Measurements from ENCODE around the gene PXDC1. TPM values are rescaled to one million over a fixed set of nuclear protein-coding genes. Genes with fewer than 3 reads are reported as not detected.

PXDC1 gene
- total and polyA plus RNA-seq, 2 experiments from 2014 or later = 1.2 to 1.8 TPM

- TF ChIP-seq ZNF462 (CRISPR knock-in tag; IDR thresholded peaks at IDR 0.05) (no peak), NANOG (IDR thresholded peaks at IDR 0.05; ENCODE audit: borderline replicate concordance) (no peak)
Measured at GRCh38 chr6:3744901-3745470, 6.5 kb downstream of the PXDC1 start (continued).

DNA sequence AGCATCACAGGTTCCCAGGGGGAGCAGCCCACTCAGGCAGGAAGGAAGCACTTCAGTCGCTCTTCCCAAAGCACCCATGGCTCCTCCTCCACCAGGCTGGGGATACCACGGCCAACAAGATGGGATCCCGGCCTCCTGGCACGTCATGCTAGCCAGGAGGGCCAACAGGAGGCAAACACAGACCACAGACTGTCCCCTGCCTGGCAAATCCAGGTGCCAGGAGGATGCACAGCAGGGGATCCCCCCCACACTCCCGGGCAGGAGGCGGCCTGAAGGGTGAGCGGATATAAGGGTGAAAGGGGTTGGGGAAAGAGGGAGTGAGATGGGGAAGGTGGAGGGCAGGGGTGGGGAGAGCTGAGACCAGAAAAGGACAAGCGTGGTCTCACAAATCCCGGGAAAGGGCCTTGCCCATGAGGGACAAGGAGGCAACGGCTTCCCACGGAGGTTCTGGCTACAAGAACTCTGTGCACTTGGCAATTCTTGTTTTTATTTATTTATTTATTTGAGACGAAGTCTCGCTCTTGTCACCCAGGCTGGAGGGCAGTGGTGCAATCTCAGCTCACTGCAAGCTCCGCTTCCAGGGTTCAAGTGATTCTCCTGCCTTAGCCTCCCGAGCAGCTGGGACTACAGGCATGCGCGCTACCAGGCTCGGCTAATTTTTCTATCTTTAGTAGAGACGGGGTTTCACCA, 7.2 kb downstream of the PXDC1 start:
- Mint-ChIP-seq H3K4me1 (peaks cover 41% of the 10 kb centered on the region), H3K27me3 (ENCODE audit: insufficient read depth, low read depth, poor library complexity) (peaks cover 26% of the 10 kb centered on the region), H3K9me3 (no peaks in the 10 kb centered on the region)
- TF ChIP-seq EZH2 (IDR thresholded peaks at IDR 0.05; ENCODE audit: low read depth, unreplicated experiment) = no peak
- TF ChIP-seq ZNF114 (CRISPR knock-in tag; IDR thresholded peaks at IDR 0.05) = no peak
- TF ChIP-seq, protein P1, sequence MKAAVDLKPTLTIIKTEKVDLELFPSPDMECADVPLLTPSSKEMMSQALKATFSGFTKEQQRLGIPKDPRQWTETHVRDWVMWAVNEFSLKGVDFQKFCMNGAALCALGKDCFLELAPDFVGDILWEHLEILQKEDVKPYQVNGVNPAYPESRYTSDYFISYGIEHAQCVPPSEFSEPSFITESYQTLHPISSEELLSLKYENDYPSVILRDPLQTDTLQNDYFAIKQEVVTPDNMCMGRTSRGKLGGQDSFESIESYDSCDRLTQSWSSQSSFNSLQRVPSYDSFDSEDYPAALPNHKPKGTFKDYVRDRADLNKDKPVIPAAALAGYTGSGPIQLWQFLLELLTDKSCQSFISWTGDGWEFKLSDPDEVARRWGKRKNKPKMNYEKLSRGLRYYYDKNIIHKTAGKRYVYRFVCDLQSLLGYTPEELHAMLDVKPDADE (IDR thresholded peaks at IDR 0.05) = no peak
- no peak for TF ChIP-seq CREB1 (CRISPR knock-in tag; IDR thresholded peaks at IDR 0.05; ENCODE audit: low read depth)
- TF ChIP-seq CTCF (conservative IDR thresholded peaks at IDR 0.05; ENCODE audit: low read depth in 2 of 2) = no peak
- no peak for TF ChIP-seq POLR2AphosphoS5 (IDR thresholded peaks at IDR 0.05; ENCODE audit: low read depth)
- TF ChIP-seq, protein P2, sequence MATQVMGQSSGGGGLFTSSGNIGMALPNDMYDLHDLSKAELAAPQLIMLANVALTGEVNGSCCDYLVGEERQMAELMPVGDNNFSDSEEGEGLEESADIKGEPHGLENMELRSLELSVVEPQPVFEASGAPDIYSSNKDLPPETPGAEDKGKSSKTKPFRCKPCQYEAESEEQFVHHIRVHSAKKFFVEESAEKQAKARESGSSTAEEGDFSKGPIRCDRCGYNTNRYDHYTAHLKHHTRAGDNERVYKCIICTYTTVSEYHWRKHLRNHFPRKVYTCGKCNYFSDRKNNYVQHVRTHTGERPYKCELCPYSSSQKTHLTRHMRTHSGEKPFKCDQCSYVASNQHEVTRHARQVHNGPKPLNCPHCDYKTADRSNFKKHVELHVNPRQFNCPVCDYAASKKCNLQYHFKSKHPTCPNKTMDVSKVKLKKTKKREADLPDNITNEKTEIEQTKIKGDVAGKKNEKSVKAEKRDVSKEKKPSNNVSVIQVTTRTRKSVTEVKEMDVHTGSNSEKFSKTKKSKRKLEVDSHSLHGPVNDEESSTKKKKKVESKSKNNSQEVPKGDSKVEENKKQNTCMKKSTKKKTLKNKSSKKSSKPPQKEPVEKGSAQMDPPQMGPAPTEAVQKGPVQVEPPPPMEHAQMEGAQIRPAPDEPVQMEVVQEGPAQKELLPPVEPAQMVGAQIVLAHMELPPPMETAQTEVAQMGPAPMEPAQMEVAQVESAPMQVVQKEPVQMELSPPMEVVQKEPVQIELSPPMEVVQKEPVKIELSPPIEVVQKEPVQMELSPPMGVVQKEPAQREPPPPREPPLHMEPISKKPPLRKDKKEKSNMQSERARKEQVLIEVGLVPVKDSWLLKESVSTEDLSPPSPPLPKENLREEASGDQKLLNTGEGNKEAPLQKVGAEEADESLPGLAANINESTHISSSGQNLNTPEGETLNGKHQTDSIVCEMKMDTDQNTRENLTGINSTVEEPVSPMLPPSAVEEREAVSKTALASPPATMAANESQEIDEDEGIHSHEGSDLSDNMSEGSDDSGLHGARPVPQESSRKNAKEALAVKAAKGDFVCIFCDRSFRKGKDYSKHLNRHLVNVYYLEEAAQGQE (IDR thresholded peaks at IDR 0.05; ENCODE audit: unreplicated experiment) = no peak
- no peak for TF ChIP-seq NANOG (IDR thresholded peaks at IDR 0.05; ENCODE audit: borderline replicate concordance)
- no peak for TF ChIP-seq STAT1 (IDR thresholded peaks at IDR 0.05; ENCODE audit: unreplicated experiment)
- no peak for TF ChIP-seq ZNF331 (CRISPR knock-in tag; IDR thresholded peaks at IDR 0.05; ENCODE audit: low read depth)

More for the DNA sequence above, 7.2 kb downstream of the PXDC1 start:
- no peak for ATAC-seq
- no peak overlapping the region for H3K4me3 Mint-ChIP-seq
- no peaks in the 10 kb centered on the region for H3K36me3 Mint-ChIP-seq (ENCODE audit: low read depth)
- H3K36me3 ChIP-seq (ENCODE audit: insufficient read depth) = no peaks in the 10 kb centered on the region
- peaks cover 10% of the 10 kb centered on the region for H3K27me3 ChIP-seq (ENCODE audit: insufficient read depth)
- no peak overlapping the region for H3K4me3 ChIP-seq
- peaks cover 11% of the 10 kb centered on the region for H3K4me1 ChIP-seq (ENCODE audit: insufficient read depth)
- H3K27ac Mint-ChIP-seq = no peak overlapping the region
- no peak overlapping the region for H3K27ac ChIP-seq (ENCODE audit: low read depth)
- DNase-seq (ENCODE audit: low spot score) = no peak
- H3F3A ChIP-seq (replicated peaks; ENCODE audit: low read depth) = no peaks in the 10 kb centered on the region; the same call in 1 of the 2 replicates
- H3K79me2 ChIP-seq (replicated peaks; ENCODE audit: insufficient read depth) = no peaks in the 10 kb centered on the region
- no peaks in the 10 kb centered on the region for H3K9me2 ChIP-seq (ENCODE audit: insufficient read depth)
- H2AFZ ChIP-seq = no peak overlapping the region
- no peaks in the 10 kb centered on the region for H4K20me1 ChIP-seq (replicated peaks; ENCODE audit: insufficient read depth)
- H3K4me2 ChIP-seq = no peak overlapping the region
